Measurements from ENCODE around the gene COQ3. TPM values are rescaled to one million over a fixed set of nuclear protein-coding genes. Genes with fewer than 3 reads are reported as not detected.
A peak's percentile ranks its signal among the peaks of the same experiment; 100 is the strongest.

COQ3 gene
- total RNA-seq, 2 experiments from 2014 or later, result 1.8 to 2.2 TPM

DNA sequence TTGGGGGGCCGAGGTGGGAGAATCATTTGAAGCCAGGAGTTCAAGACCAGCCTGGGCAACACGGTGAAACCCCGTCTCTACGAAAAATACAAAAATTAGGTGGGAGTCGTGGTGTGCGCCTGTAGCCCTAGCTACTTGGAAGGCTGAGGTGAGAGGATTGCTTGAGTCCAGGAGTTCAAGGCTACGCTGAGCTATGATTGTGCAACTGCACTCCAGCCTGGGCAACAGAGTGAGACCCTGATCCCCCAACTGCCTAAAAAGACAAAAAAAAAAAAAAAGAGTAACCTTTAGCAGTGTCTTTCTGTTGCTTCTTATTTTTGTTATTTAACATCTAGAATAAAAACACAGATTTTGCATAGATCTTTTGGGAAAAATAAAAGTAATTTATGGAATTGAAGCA is 13.1 kb upstream of the COQ3 start:
- H3K36me3 ChIP-seq (ENCODE audit: insufficient read depth, low read length), result peaks cover 100% of the 10 kb centered on the region
- POLR2A ChIA-PET, result no interaction called here
- no peak overlapping the region for H3K4me3 ChIP-seq (ENCODE audit: low read length)
- ATAC-seq (ENCODE audit: poor library complexity) (no peak), DNase-seq (no peak)
- Mint-ChIP-seq H3K36me3 (ENCODE audit: low read depth) (peaks cover 93% of the 10 kb centered on the region), H3K27ac (no peak overlapping the region), H3K4me1 (ENCODE audit: low read depth) (peaks cover 13% of the 10 kb centered on the region), H3K4me3 (no peak overlapping the region), H3K9me3 (no peaks in the 10 kb centered on the region), H3K27me3 (no peaks in the 10 kb centered on the region)
- no peaks in the 10 kb centered on the region for H3K4me1 ChIP-seq (ENCODE audit: insufficient read depth, low read length)
- H3K9me3 ChIP-seq (ENCODE audit: control insufficient read depth in 1 of 2, insufficient read depth in 1 of 2, low read length in 2 of 2), result no peaks in the 10 kb centered on the region
- intact Hi-C loops (cut with DNase I, micrococcal nuclease), result no loop called here
- H3K27me3 ChIP-seq (ENCODE audit: control insufficient read depth in 1 of 2, insufficient read depth in 2 of 2, low read length in 2 of 2), result no peaks in the 10 kb centered on the region
- CTCF ChIA-PET, result no interaction called here
- TF ChIP-seq, protein P1, sequence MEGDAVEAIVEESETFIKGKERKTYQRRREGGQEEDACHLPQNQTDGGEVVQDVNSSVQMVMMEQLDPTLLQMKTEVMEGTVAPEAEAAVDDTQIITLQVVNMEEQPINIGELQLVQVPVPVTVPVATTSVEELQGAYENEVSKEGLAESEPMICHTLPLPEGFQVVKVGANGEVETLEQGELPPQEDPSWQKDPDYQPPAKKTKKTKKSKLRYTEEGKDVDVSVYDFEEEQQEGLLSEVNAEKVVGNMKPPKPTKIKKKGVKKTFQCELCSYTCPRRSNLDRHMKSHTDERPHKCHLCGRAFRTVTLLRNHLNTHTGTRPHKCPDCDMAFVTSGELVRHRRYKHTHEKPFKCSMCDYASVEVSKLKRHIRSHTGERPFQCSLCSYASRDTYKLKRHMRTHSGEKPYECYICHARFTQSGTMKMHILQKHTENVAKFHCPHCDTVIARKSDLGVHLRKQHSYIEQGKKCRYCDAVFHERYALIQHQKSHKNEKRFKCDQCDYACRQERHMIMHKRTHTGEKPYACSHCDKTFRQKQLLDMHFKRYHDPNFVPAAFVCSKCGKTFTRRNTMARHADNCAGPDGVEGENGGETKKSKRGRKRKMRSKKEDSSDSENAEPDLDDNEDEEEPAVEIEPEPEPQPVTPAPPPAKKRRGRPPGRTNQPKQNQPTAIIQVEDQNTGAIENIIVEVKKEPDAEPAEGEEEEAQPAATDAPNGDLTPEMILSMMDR (IDR thresholded peaks at IDR 0.05), result no peak
- H3K27ac ChIP-seq (ENCODE audit: low read depth in 1 of 2, low read length in 2 of 2), result no peak overlapping the region

DNA sequence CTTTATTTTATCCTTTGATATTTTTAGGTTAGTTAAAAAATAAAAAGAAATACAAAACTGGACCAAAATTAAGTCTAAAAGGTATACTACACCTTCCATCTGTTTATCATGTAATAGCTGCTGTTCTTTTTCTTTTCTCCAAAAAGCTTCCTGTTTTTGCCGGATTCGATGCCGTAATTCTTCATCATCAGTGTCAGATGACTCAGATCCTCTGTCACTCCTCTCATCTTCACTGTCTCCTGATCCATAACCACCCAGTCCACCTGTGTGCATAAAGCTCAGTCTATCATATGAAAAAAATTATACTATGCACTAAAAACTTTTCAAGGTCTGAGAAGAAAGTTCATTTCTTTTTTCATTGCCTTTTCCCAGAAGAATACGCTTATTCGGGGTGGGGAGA is 8.5 kb upstream of the COQ3 start:
- ATAC-seq (ENCODE audit: poor library complexity) (no peak), DNase-seq (no peak)
- ChIA-PET POLR2A (interaction anchor here (1.3 to 2.9 kb wide), 3 partner anchors 9 to 23 kb away, joined by 3 to 17 read pairs (median 10); partner anchors contain the start of genes COQ3 and PNISR), CTCF (interaction anchor here (0.6 to 1.7 kb wide), 3 partner anchors 16 to 85 kb away, joined by 3 to 5 read pairs (median 4); no protein-coding TSS in a partner anchor)
- Mint-ChIP-seq H3K9me3 (no peaks in the 10 kb centered on the region), H3K4me3 (no peak overlapping the region), H3K27me3 (no peaks in the 10 kb centered on the region), H3K27ac (no peak overlapping the region), H3K4me1 (ENCODE audit: low read depth) (no peaks in the 10 kb centered on the region), H3K36me3 (ENCODE audit: low read depth) (peaks cover 85% of the 10 kb centered on the region)
- H3K4me1 ChIP-seq (ENCODE audit: insufficient read depth, low read length), result no peaks in the 10 kb centered on the region
- H3K27me3 ChIP-seq (ENCODE audit: control insufficient read depth in 1 of 2, insufficient read depth in 2 of 2, low read length in 2 of 2), result no peaks in the 10 kb centered on the region
- TF ChIP-seq, protein P1 (IDR thresholded peaks at IDR 0.05), result no peak
- intact Hi-C loops (cut with DNase I, micrococcal nuclease), result no loop called here
- no peak overlapping the region for H3K4me3 ChIP-seq (ENCODE audit: low read length)
- H3K27ac ChIP-seq (ENCODE audit: low read depth in 1 of 2, low read length in 2 of 2), result no peak overlapping the region
- no peaks in the 10 kb centered on the region for H3K9me3 ChIP-seq (ENCODE audit: control insufficient read depth in 1 of 2, insufficient read depth in 1 of 2, low read length in 2 of 2)
- peaks cover 78% of the 10 kb centered on the region for H3K36me3 ChIP-seq (ENCODE audit: insufficient read depth, low read length)

DNA sequence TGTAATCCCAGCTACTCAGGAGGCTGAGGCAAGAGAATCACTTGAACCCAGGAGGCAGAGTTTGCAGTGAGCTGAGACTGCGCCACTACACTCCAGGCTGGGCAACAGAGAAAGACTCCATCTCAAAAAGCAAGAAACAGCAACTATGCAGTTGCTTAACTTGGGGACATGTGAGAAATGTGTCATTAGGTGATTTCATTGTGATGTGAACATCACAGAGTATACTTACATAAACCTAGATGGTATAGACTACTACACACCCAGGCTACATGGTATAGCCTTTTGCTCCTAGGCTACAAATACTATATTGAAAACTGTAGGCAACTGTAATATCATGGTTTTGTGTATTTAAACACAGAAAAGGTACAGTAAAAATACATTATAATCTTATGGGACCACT is 3.3 kb upstream of the COQ3 start:
- no peak for DNase-seq
- TF ChIP-seq, protein P1 (IDR thresholded peaks at IDR 0.05), result no peak
- ChIA-PET CTCF (no interaction called here), POLR2A (interaction anchor here (4.3 kb wide), 1 partner anchor 28 kb away, joined by 50 read pairs; the partner anchor contains the start of gene PNISR)
- Histone ChIP-seq H3K4me3 (ENCODE audit: low read length) (no peak overlapping the region), H3K4me1 (ENCODE audit: insufficient read depth, low read length) (peaks cover 4% of the 10 kb centered on the region), H3K27ac (ENCODE audit: low read depth in 1 of 2, low read length in 2 of 2) (no peak overlapping the region), H3K27me3 (ENCODE audit: control insufficient read depth in 1 of 2, insufficient read depth in 2 of 2, low read length in 2 of 2) (no peaks in the 10 kb centered on the region), H3K36me3 (ENCODE audit: insufficient read depth, low read length) (peaks cover 26% of the 10 kb centered on the region), H3K9me3 (ENCODE audit: control insufficient read depth in 1 of 2, insufficient read depth in 1 of 2, low read length in 2 of 2) (no peaks in the 10 kb centered on the region)
- intact Hi-C loops (cut with DNase I, micrococcal nuclease), result no loop called here
- H3K27me3 Mint-ChIP-seq, result no peaks in the 10 kb centered on the region
- H3K4me3 Mint-ChIP-seq, result peak overlapping the region; percentile 1
- ATAC-seq (ENCODE audit: poor library complexity), result no peak
- H3K27ac Mint-ChIP-seq, result peak overlapping the region; percentile 33
- H3K9me3 Mint-ChIP-seq, result no peaks in the 10 kb centered on the region
- H3K36me3 Mint-ChIP-seq (ENCODE audit: low read depth), result peaks cover 48% of the 10 kb centered on the region
- peaks cover 25% of the 10 kb centered on the region for H3K4me1 Mint-ChIP-seq (ENCODE audit: low read depth)
